GM12878 (cell line): ENCODE results near the gene PADI4. TPM values are rescaled to one million over a fixed set of nuclear protein-coding genes. Genes with fewer than 3 reads are reported as not detected.

Experiments used
- ATAC-seq: fragments of 200-7000 bp; cut with Tn5 transposase; 3 replicates; pipeline ENCODE4 v1.9.1; 2020; ENCODE audit warnings: mild to moderate bottlenecking, moderate library complexity
- BruUV-seq: library from RNA; stranded (reverse); fragments of 400-500 nt; replicated peaks from 2 replicates; lab custom pipeline; 2021; lab: Mats Ljungman, UMichigan
- CTCF ChIA-PET: fragments of 300-600 bp; sonication (Branson Sonifier 250); formaldehyde crosslinking; extraction: SDS; loops from one replicate; lab custom pipeline; 2021; ENCODE audit warnings: inconsistent platforms; lab: Yijun Ruan, JAX
- POLR2A ChIA-PET: fragments of 350-600 bp; formaldehyde crosslinking; extraction: SDS; loops from one replicate; lab custom pipeline; 2021; ENCODE audit warnings: inconsistent platforms; lab: Charles Lee
- RAD21 ChIA-PET: fragments of 300-600 bp; sonication (Branson Sonifier 250); formaldehyde crosslinking; loops from one replicate; lab custom pipeline; 2023; ENCODE audit warnings: antibody characterized with exemption; ENCODE audit not compliant: unreplicated experiment; lab: Charles Lee
- SMC1A ChIA-PET: fragments of 300-600 bp; sonication (Branson Sonifier 250); formaldehyde crosslinking; loops from one replicate; lab custom pipeline; 2023; ENCODE audit not compliant: unreplicated experiment, uncharacterized antibody; lab: Charles Lee
- DNase-seq: peaks from one replicate; pipeline ENCODE4 v3.0.0-alpha.2; 2011; ENCODE audit warnings: low read depth, low spot score
- FAIRE-seq: peaks from 3 replicates; lab custom pipeline; 2011; peaks lifted over from hg19 to GRCh38; lab: Jason Lieb, UNC
- H2AFZ ChIP-seq: 2 replicates; pipeline ENCODE4 v1.6.0; 2011; ENCODE audit warnings: low read depth, low read length, control low read depth; ENCODE audit not compliant: control insufficient read depth
- H3K27ac ChIP-seq: 2 replicates; pipeline ENCODE4 v1.5.1; 2011; ENCODE audit warnings: control low read depth; ENCODE audit not compliant: control insufficient read depth, insufficient read depth
- H3K27me3 ChIP-seq, 2 experiments: replicated peaks in 1 of 2; 2 replicates each; pipeline versions ENCODE4 v1.6.0 to v1.6.1; 2011; ENCODE audit warnings: low read length in 1 of 2; ENCODE audit not compliant: control insufficient read depth in 2 of 2, insufficient read depth in 2 of 2
- H3K36me3 ChIP-seq, 2 experiments: 2 replicates each; pipeline ENCODE4 v1.5.1; 2011; ENCODE audit warnings: low read length in 1 of 2; ENCODE audit not compliant: control insufficient read depth in 2 of 2, insufficient read depth in 2 of 2
- H3K4me1 ChIP-seq: 2 replicates; pipeline ENCODE4 v1.6.1; 2011; ENCODE audit warnings: mild to moderate bottlenecking, low read length, moderate library complexity, mixed read lengths; ENCODE audit not compliant: control insufficient read depth, insufficient read depth
- H3K4me2 ChIP-seq: 2 replicates; pipeline ENCODE4 v1.6.0; 2011; ENCODE audit warnings: control low read depth; ENCODE audit not compliant: control insufficient read depth, insufficient read depth
- H3K4me3 ChIP-seq: fragments of 200-600 bp; sonication (generic); 2 replicates; pipeline ENCODE4 v1.5.1; 2016
- H3K79me2 ChIP-seq: 2 replicates; pipeline ENCODE4 v1.6.0; 2011; ENCODE audit warnings: low read length; ENCODE audit not compliant: control insufficient read depth, insufficient read depth
- H3K9ac ChIP-seq: 2 replicates; pipeline ENCODE4 v1.8.0; 2011; ENCODE audit warnings: low read length, control low read depth, mixed read lengths; ENCODE audit not compliant: control insufficient read depth, insufficient read depth
- H3K9me3 ChIP-seq: replicated peaks from 3 replicates; pipeline ENCODE4 v1.5.1; 2011; ENCODE audit warnings: mild to moderate bottlenecking, low read length; ENCODE audit not compliant: control insufficient read depth, insufficient read depth
- H4K20me1 ChIP-seq: 2 replicates; pipeline ENCODE4 v1.6.0; 2011; ENCODE audit not compliant: control insufficient read depth, insufficient read depth
- BCLAF1 ChIP-seq: fragments of 450-650 bp; IDR thresholded peaks from 2 replicates; pipeline ENCODE4 v1.6.1; 2017; ENCODE audit warnings: antibody characterized with exemption, mild to moderate bottlenecking, moderate library complexity
- EP300 ChIP-seq, 2 experiments: fragments of 150-350 bp in 1 of 2; IDR thresholded peaks; 2 replicates each; pipeline ENCODE4 v1.6.1; 2011 to 2012; ENCODE audit warnings: low read depth in 2 of 2, low read length in 2 of 2, borderline replicate concordance in 1 of 2, improper control_type of control experiment in 1 of 2, inconsistent platforms in 1 of 2; ENCODE audit not compliant: control insufficient read depth in 1 of 2
- FOS ChIP-seq: IDR thresholded peaks from 3 replicates; pipeline ENCODE4 v1.6.1; 2011; ENCODE audit warnings: borderline replicate concordance; ENCODE audit not compliant: insufficient read length; ENCODE audit errors: extremely low read depth
- HSF1 ChIP-seq: fragments of 150-350 bp; IDR thresholded peaks from 2 replicates; pipeline ENCODE4 v1.6.1; 2014; ENCODE audit warnings: mild to moderate bottlenecking, low read depth, low read length
- MAX ChIP-seq: IDR thresholded peaks from 2 replicates; pipeline ENCODE4 v1.6.1; 2012; ENCODE audit warnings: low read depth, low read length, improper control_type of control experiment
- MTA3 ChIP-seq: IDR thresholded peaks from 2 replicates; pipeline ENCODE4 v1.6.1; 2012; ENCODE audit warnings: low read length, inconsistent platforms, borderline replicate concordance
- NFIC ChIP-seq: IDR thresholded peaks from 2 replicates; pipeline ENCODE4 v1.6.1; 2012; ENCODE audit warnings: low read depth, mild to moderate bottlenecking, inconsistent platforms, low read length, moderate library complexity
- NR2F1 ChIP-seq: fragments of 450-650 bp; conservative IDR thresholded peaks from 2 replicates; pipeline ENCODE4 v1.6.1; 2017; ENCODE audit warnings: mild to moderate bottlenecking
- PKNOX1 ChIP-seq: fragments of 450-650 bp; IDR thresholded peaks from 2 replicates; pipeline ENCODE4 v1.6.1; 2016; ENCODE audit warnings: mild to moderate bottlenecking
- PRDM15 ChIP-seq: fragments of 450-650 bp; formaldehyde crosslinking; IDR thresholded peaks from 2 replicates; pipeline ENCODE4 v1.4.0; 2020; ENCODE audit warnings: mild to moderate bottlenecking, moderate library complexity
- SMAD1 ChIP-seq: fragments of 450-650 bp; IDR thresholded peaks from 2 replicates; pipeline ENCODE4 v1.6.1; 2018; ENCODE audit warnings: mild to moderate bottlenecking, low read depth; ENCODE audit not compliant: partially characterized antibody
- SRF ChIP-seq, 2 experiments: IDR thresholded peaks; 2 replicates each; pipeline ENCODE4 v1.6.1; 2011; ENCODE audit warnings: low read depth in 2 of 2, low read length in 2 of 2, mild to moderate bottlenecking in 1 of 2, moderate library complexity in 1 of 2
- TCF7 ChIP-seq: IDR thresholded peaks from 2 replicates; pipeline ENCODE4 v1.6.1; 2014; ENCODE audit warnings: antibody characterized with exemption, borderline replicate concordance
- ZNF217 ChIP-seq: fragments of 450-650 bp; IDR thresholded peaks from 2 replicates; pipeline ENCODE4 v1.6.1; 2017; ENCODE audit warnings: antibody characterized with exemption, mild to moderate bottlenecking
- ZNF384 ChIP-seq: IDR thresholded peaks from 2 replicates; pipeline ENCODE4 v1.6.1; 2012; ENCODE audit warnings: low read depth, mild to moderate bottlenecking, low read length, improper control_type of control experiment, borderline replicate concordance
- WGBS: methylation state at CpG from one replicate; pipeline ENCODE4 v1.1.6; 2016; ENCODE audit warnings: low lambda C conversion rate; ENCODE audit not compliant: insufficient replicate concordance, insufficient coverage; ENCODE audit errors: missing lambda C conversion rate; 5-methylcytosine and 5-hydroxymethylcytosine counted together
- in situ Hi-C: fragments of 300-500 bp; cut with MboI; formaldehyde crosslinking; loops from 9 replicates; pipeline ENCODE4 v1.14.3; 2018; ENCODE audit warnings: mixed read lengths
- intact Hi-C: fragments of 100-400 bp; cut with micrococcal nuclease; formaldehyde crosslinking; loops from one replicate; pipeline ENCODE4 v1.14.2; 2022; ENCODE audit not compliant: unreplicated experiment
- polyA plus RNA-seq, 11 experiments: library from polyadenylated mRNA; depleted of rRNA in 4 of 11; unstranded in 6 of 11; stranded (reverse) in 5 of 11; fragments of >200 nt; fragmentation: Nextera tagmentation in 4 of 11; fragmentation: Illumina TruSeq in 1 of 11; extraction: Ambion mirVana in 4 of 11; extraction: Trizol in 1 of 11; gene quantifications; 1 replicate in 1 of 11; 2 replicates in 10 of 11; pipeline versions ENCODE4 v1.2.1 to v1.2.3, GENCODE V29; 2011 to 2016; ENCODE audit warnings: inconsistent platforms in 2 of 11, missing spikeins in 2 of 11, low read depth in 1 of 11
- total RNA-seq, 4 experiments: library from RNA; depleted of rRNA in 3 of 4; stranded (reverse); fragments of >200 nt in 3 of 4; fragmentation: Illumina TruSeq in 1 of 4; extraction: Trizol in 1 of 4; gene quantifications; 2 replicates each; pipeline versions ENCODE4 v1.2.1 to v1.2.3, GENCODE V29; 2013 to 2021

The PADI4 gene
- total and polyA plus RNA-seq, 10 of the 15 experiments (the other 5 are each of a cell fraction or from before 2014, with no cell fraction given) = 0.08 to 0.47 (median 0.15) TPM; not detected in 3

- POLR2A ChIA-PET = no interaction called here
- 41% methylated on average over 5 of the region's 5 CpGs for WGBS
- no peak for TF ChIP-seq HSF1
- TF ChIP-seq ZNF384 = no peak
- TF ChIP-seq PKNOX1 = no peak
- no peak for TF ChIP-seq MTA3
- TF ChIP-seq MAX = no peak
- TF ChIP-seq NR2F1 = no peak
- TF ChIP-seq NFIC = no peak
- TF ChIP-seq BCLAF1 = no peak
- TF ChIP-seq SRF (IDR thresholded peaks at IDR 0.05; ENCODE audit: low read depth in 2 of 2, low read length in 2 of 2) = no peak
- TF ChIP-seq SMAD1 = no peak
- TF ChIP-seq TCF7 = no peak
- no peak for TF ChIP-seq ZNF217
- no peak for TF ChIP-seq EP300 (IDR thresholded peaks at IDR 0.05; ENCODE audit: borderline replicate concordance in 1 of 2, control insufficient read depth in 1 of 2, low read depth in 2 of 2, low read length in 2 of 2)
- TF ChIP-seq FOS = no peak
- no peak for TF ChIP-seq PRDM15 (CRISPR knock-in tag)
Observed at GRCh38 chr1:17301767-17302166, 6.2 kb upstream of the PADI4 start.

More at GRCh38 chr1:17301767-17302166, 6.2 kb upstream of the PADI4 start:
- no TSS peak for BruUV-seq
- no peak for FAIRE-seq
- Histone ChIP-seq H3K4me2 (no peak overlapping the region), H4K20me1 (no peaks in the 10 kb centered on the region), H3K27me3 (no peaks in the 10 kb centered on the region; a peak in 1 of 4 replicates), H3K9ac (no peak overlapping the region), H3K9me3 (no peaks in the 10 kb centered on the region; the same call in 2 of the 3 replicates), H2AFZ (no peak overlapping the region), H3K4me1 (no peaks in the 10 kb centered on the region), H3K36me3 (no peaks in the 10 kb centered on the region), H3K79me2 (no peaks in the 10 kb centered on the region), H3K4me3 (no peak overlapping the region), H3K27ac (no peak overlapping the region)
- no peak for DNase-seq
- in situ Hi-C loops = no loop called here
- ATAC-seq = no peak
- ChIA-PET SMC1A (no interaction called here), RAD21 (no interaction called here), CTCF (no interaction called here)
- intact Hi-C loops = no loop called here
